Measurements from ENCODE around the gene EED.
"Not testable (repeated sequence)": the region's sequence is repeated elsewhere in the genome, so short reads cannot be mapped to it uniquely, and the experiment has no call there.

The EED gene

DNA sequence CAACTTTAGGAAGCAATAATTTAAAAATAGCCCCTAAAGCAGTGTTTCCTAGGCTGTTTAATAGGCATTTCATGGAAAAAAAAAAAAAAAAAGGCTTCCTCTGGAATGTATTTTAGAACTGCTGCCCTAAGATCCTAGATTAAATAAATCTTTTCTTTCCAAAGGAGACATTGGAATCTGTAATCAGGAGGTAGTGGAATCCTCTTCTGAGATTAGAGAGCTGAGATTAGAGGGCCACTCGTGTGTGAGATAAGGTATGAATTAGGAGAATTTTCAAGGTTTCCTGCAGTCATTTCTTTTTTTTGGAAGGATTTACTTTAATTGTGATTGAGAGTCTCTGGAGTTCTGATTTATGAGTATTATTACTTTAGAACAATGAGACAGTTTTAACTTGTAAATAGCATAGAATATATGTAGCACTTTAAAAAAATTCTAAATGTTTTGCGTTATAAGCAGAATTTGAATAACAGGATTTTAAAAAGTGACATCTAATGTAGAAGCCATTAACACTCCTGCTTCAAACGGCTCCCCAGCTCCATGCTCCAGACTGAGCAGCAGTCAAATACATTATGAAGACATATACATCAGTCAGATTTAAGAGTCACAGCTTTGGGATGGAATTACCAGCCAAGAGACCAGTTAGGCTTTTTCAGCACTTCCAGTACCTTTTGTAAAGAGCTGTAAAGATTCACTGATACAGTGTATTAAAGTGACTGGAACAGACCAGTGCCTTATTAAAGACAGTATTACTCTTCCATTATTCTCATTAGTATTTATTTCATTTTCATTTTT, 5.0 kb downstream of the EED start:
- DNase-seq (ENCODE audit: low read depth, low spot score): no peak

DNA sequence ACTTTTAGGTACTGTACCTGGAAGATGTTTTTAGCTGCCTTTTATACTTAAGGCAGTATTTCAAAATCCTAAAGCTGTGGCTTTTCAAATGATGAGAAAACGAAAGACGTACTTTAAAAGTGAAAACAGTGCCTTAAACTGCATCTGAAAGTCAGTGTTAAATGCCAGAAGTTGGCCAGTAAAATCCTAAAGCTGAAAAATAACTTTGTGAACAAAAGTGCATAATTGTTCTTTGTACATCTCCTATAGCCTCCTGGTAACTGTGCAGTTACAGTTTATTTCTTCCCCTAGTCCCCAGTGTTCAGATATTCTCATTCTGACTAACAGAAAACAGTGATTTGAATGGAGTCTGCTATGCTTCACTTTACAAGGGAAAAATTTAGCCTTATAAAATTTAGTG, 6.8 kb downstream of the EED start:
- DNase-seq (ENCODE audit: low read depth, low spot score): no peak

DNA sequence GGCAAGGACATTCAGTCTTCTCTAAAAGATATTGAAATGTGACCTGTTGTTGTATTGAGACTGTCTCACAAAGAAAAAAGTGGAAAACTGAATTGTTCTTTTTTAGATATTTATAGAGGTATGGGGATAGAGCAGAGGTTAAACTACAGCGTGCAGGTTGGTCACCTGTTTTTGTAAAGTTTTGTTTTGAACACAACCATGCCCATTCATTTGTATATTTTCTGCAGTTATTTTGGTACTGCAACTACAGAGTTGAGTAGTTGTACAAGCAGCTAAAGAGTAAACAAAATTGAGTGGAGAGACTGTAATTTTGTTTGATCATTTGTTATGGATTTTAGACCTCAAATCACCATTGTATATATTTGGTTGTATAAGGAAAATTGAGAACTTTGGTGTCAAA, 11.3 kb downstream of the EED start:
- DNase-seq (ENCODE audit: low read depth, low spot score): no peak

DNA sequence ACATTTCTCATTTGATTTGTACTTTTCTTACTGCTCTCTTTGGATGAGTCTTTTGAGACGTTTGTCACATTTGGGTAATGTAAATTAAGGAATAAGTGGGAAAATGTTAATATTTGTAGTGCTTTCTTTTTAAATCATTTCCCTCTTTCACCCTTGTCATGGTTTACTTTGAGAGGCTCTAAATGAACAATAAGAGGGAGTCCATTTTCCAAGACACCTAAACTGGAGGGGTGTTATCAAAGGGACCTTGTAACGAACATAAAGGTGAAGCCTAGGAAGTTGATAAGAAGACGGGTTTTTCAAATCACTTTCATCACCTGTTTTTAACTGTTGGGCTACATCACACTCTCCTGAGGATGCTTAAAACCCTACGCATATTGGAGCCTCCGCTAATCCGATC, 12.1 kb downstream of the EED start:
- no peak for DNase-seq (ENCODE audit: low read depth, low spot score)

DNA sequence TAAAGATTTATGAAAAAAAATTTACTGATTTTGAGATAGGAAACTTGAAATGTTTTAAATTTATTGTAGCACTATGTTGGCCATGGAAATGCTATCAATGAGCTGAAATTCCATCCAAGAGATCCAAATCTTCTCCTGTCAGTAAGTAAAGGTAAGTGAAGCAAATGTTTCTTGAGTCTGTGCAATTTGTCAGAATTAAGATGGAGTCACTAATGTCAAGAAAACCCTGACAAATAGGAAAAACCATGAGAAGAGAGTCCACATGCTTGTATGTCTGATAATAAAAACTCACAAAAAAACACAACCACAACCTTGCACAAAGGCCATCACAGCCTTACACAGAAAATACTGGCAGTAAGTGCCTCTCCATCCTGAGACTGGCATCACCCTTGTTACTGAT, 12.9 kb downstream of the EED start:
- DNase-seq (ENCODE audit: low read depth, low spot score): no peak

DNA sequence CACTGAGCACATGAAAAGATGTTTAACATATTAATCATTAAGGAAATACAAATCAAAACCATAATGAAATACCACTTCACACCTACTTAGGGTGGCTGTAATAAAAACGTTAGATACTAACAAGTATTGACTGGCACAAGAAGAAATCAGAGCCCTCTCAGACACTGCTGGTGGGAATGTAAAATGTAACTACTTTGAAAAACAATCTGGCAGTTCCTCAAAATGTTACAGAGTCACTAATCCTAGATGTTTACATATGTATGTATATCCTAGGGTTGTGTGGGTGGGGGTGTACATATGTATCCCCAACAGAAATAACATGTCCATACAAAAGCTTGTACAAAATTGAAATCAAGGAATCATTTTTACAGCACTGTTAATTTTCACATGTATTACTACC, 15.2 kb downstream of the EED start:
- no peak for DNase-seq (ENCODE audit: low read depth, low spot score)

DNA sequence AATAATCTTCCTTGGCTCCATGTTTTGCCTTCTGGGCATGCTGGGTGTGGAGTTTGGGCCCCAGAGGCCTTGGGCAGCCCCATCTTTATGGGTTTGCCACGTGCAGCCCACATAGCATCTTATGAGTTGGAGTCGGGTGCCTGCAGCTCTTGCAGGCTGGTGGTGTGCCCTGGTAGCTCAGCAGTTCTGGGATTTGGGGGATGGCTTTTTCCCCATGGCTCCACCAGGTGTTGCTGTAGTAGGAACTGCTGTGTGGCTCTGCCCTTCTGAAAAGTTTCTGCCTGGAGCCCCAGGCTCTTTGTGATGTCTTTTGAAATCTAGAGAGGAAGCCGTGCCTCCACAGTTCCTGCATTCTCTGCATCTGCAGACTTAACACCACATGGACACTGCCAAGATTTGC, 16.8 kb downstream of the EED start:
- no peak for DNase-seq (ENCODE audit: low read depth, low spot score)

DNA sequence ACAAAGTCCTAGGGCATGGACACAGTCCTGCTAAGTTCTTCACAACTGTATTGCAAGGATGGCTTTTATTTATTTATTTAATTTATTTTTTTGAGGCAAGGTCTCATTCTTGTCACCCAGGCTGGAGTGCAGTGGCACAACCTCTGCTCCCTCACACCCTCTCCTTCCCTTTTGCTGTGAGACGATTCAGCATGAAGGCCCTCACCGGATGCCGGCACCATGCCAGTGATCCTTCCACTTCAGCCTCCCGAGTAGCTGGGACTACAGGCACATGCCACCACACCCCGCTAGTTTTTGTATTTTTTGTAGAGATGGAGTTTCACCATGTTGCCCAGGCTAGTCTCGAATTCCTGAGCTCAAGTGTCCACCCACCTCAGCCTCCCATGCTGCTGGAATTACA, 17.8 kb downstream of the EED start:
- no peak for DNase-seq (ENCODE audit: low read depth, low spot score)

DNA sequence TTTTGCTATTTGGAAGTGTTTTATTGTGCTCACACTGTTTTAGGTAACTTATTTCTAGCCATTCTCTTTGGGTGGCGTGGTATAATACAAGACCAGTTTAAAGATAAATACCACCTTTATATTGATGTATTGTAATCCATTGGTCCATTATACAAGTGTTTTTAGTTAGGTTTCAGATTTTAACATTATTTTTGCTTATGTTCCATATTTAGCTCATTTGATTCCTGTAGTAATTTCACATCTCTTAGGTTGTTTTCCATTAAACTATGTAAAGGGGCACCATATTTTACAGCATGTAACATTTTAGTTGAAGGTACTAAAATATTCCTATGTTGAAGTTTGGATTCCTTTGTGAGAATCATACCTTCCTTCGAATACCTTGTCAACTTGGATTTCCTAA, 20.1 kb downstream of the EED start:
- no peak for DNase-seq (ENCODE audit: low read depth, low spot score)

DNA sequence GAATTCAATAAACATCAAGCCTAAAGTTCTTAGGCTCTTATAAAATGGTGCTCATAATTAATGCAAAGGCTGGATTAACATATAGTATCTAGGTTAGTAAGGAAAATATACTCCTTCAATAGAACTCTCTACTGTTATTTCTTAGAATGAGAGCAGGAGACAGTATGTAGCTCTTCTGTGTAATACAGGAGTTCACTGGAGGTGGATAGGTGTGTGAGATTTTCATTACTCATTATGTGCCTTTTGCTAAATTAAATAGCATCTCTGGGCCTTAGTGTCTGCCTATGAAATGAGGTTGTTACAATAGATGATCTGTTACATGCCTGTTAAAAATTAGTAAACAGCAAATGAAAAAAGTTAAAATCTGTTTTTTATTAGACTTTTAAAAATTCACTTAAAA, 20.6 kb downstream of the EED start:
- no peak for DNase-seq (ENCODE audit: low read depth, low spot score)

DNA sequence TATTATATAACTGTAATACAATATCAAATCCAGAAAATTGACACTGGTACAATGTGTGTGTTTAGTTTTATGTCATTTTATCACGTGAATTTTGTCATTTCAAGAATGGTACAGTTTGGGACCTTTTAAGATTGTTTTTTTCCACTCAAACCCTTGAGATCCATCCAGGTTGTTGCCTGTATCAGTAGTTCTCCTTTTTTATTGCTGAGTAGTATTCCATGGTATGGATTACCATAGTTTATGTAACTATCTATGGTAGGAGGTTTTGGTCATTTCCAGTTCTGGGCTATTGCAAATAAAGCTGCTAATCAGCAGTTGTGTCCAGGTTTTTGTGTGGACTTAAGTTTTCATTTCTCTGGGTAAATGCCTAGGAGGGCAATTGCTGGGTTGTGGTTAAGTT, 25.1 kb downstream of the EED start:
- no peak for DNase-seq (ENCODE audit: low read depth, low spot score)

DNA sequence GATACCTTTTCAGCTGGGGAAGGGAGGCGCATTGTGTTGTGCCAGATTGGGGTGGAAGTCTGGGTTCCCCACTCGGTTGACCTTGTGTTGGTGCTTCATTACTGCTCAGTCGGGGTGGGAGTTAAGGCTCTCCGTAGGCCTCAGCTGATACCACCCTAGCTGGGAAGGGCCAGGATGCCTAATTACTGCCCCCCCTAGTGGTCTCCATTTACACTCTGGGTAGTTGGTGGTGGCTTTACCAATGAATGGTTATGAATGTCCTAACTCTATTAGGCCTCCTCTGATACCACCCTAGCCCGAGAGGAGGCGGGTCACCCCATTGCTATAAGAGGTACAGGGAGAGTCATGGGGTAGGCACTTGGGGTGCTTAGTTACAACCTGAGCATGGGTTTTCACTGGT, 29.9 kb downstream of the EED start:
- no peak for DNase-seq (ENCODE audit: low read depth, low spot score)

DNA sequence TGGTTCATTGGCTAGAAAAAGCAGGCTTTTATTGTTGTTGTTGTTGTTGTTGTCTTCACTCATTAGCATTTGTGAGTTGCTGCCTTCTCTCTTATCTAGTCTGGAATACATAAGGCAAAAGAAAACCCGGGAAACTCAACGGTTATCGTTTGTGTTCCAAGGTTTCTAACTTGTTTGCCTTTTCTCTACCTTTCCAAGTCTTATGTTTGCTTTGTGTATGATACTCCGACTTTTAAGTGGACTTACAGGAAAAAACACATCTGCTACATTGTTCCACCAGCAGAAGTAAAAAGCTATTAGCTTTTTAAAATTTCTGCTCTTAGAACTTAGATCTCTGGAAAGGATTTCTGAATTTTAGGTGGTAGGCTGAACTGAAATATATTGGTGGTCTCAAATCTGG, 30.4 kb downstream of the EED start:
- no peak for DNase-seq (ENCODE audit: low read depth, low spot score)

DNA sequence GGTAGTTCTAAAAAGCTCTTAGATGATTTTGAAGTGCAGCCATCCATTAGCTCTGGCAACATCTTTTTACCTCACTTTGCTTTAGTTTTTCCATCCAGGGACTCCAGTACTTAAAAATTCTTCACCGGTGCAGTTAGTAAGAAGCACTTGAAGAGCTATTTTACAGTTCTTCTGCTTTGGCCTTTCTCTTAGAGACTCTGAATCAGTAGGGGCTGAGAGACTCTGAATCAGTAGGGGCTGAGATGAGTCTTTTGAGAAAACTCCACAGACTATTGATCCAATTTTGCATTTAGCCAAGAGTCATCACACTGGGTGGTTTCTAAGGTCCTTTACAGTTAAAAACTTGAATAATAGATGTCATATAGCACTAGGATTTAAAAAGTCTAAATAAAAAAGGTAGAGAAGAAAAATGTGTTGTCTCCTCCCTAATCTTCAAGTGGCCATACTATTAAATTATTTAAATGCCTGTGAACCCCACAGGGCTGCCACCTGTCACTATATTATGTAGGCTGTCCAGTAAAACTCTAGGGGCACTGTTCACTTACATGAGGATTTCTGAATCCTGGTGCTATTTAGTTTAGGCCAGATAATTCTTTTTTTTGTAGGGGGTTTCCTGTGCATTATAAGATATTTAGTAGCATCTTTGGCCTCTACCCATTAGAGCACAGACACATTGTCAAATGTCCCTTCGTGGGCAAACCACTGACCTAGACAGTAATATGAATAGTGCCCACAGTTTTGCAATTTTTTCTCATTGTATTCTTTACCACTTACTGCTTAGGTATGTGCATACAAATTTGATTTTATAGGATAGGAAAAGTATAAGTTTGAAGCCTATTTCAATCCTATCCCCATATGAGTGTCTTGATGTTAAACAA, 31.2 kb downstream of the EED start:
- DNase-seq (ENCODE audit: low read depth, low spot score): no peak

DNA sequence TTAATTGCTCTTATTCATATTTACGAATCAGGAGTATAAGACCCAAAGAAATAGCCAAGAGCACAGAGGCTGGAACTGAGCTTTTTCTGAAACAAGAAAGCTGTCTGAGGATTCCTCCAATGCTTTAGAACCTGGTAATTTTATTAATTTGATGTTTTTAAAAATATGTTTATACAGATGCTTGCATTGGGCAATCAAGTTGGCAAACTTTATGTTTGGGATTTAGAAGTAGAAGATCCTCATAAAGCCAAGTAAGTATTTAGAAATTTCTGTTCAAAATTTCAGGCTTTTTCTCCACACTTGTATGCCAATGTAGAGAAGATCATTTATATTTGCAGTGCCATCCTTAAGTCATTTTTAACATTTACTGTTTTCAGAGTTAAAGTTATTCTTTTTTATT, 33.2 kb downstream of the EED start:
- DNase-seq (ENCODE audit: low read depth, low spot score): no peak

DNA sequence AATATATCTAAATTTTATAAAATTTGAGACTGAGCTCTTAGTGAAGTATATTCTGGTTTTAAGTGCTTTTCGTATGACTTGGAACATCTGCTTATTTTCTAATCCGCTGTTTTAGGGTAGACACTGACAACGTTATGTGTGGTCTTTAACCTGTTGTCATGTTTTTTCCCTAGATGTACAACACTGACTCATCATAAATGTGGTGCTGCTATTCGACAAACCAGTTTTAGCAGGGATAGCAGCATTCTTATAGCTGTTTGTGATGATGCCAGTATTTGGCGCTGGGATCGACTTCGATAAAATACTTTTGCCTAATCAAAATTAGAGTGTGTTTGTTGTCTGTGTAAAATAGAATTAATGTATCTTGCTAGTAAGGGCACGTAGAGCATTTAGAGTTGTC, 33.7 kb downstream of the EED start:
- DNase-seq (ENCODE audit: low read depth, low spot score): no peak

DNA sequence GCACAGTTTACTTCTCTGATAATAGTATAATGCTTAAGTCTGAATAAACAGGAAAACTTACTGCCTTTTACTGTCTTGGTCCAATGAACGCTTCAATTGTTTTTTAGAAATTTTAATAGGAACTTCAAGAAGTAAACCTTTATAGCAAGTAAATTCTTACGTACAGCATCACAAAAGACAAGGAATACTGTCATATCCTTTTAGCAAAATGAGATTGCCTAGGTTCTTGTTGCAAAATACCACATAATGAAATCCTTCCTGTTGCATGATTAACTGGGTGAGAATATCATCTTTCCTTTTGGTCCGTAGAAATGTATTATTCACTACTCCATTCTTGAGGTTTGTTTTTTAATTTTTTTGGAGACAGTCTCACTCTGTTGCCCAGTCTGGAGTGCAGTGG, 35.2 kb downstream of the EED start:
- no peak for DNase-seq (ENCODE audit: low read depth, low spot score)

DNA sequence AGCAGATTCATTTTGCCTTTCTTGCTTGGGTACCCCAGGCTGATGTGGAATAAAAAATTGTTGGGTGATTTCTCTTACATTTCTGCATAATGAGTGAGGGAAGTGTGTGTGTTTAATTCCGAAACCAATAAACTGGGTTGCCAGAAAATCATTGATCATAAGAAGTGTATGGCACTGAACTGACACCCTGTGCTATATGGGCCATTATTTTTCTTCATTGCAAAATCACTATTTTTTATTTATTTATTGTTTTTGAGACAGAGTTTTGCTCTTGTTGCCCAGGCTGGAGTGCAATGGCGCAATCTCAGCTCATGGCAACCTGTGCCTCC, 42.9 kb downstream of the EED start:
- DNase-seq (ENCODE audit: low read depth, low spot score): no peak

DNA sequence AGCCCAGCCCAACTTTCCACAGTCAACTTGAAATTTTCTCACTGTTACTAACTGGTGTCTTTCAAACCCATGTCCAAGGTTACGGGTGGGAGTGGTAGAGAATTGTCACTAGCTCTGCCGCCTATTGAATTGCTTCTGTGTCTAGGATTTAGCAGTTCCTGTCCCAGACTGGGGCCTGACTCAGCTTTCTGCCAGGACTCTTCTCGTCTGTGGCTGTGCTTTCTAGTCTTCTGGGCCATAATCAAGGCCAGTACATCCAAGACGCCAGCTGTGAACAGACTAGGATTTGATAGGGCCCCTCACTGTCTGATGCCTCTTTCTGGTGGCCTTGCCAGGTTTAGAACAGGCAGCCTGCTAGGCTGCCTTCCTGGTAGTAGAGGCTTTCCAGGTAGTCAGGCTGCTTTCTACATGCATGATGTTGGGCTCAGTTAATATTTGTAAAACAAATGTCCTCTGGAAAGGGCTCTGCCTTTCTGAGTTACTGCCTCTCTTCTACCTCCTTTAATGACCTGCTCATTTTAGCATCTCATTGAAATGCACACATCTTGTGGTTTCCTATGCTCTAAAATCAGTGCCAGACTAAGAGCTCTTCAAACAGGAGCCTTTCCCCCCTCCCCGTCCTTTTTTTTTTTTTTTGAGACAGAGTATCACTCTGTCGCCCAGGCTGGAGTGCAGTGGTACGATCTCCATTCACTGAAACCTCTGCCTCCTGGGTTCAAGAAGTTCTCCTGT, 44.4 kb downstream of the EED start:
- DNase-seq (ENCODE audit: low read depth, low spot score): no peak

DNA sequence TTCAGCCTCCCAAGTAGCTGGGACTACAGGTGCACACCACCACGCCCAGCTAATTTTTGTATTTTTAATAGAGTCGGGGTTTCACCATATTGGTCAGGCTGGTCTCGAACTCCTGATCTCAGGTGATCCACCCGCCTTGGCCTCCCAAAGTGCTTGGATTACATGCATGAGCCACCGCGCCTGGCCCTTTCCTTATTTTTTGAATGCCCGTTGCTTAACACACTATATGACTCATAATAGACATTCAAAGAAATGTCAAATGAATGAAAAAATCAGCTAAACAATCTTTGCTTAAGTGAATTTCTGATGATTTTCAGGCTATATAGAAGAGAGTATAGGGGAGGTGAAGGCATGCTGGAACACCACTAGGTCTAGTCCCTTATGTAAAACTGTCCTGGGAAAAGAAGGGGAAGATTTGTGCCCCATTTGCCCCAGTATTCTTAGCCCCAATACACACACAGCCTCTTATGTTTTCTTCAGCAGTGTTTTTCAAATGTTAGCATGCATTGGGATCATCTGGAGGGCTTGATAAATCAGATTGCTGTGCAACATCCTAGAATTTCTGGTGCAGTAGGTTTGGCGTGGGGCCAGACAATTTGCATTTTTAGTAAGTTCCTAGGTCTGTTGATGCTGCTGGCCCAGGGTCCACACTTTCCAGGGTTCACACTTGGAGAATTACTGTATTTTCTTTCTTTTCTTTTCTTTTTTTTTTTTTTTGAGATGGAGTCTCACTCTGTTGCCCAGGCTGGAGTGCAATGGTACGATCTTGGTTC, 45.1 kb downstream of the EED start:
- DNase-seq (ENCODE audit: low read depth, low spot score): not testable (repeated sequence)

DNA sequence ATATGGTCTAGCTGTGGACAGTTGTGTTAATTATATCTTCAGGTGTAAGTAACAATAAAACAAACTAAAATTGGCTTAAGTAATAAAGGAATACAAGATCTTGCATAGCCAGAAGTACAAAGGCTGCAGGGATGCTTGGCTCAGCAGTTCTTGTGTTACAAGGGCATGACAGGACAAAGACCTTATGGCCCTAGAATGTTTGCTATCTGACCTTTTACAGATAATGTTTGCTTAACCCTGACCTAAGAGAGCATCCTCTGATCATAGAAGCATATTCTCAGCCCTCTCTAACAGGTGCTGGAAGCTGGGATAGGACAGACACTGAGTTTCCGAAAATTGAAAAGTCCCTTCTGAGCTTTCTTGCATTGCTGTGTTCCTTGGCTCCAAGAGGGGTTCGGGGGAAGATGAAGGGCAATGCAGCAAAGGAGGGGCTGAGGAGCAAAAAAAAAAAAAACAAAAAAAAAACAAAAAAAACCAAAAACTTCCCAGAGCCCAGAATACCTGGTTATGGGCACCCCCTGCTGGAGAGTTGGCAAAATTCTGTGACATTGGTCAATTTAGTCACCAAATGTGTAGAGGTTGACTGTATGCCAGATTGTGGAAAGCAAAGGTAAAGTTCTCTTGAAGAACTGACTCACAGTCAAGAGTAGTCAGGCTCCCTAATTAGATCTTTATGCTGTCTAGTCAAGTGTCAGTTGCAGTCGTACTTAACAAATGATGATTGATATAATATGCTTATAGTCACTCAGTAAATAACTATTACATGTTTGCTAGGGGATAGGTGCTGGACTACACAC, 47.1 kb downstream of the EED start:
- DNase-seq (ENCODE audit: low read depth, low spot score): no peak
